Measurements from ENCODE around the gene ANK3.

Gene ANK3

DNA sequence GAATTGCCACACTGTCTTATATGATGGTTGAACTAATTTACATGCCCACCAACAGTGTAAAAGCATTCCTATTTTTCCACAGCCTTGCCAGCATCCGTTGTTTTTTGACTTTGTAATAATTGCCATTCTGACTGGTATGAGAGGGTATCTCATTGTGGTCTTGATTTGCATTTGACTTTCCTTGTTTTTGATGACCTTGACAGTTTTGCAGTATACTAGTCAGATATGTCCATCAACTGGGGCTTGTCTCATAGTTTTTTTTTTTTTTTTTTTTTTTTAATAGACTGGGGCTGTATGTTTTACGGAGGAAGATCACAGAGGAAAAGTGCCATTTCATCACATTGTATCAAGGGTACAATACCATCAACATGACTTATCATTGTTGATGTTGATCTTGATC, 220.6 kb downstream of the ANK3 start:
- DNase-seq: no peak

DNA sequence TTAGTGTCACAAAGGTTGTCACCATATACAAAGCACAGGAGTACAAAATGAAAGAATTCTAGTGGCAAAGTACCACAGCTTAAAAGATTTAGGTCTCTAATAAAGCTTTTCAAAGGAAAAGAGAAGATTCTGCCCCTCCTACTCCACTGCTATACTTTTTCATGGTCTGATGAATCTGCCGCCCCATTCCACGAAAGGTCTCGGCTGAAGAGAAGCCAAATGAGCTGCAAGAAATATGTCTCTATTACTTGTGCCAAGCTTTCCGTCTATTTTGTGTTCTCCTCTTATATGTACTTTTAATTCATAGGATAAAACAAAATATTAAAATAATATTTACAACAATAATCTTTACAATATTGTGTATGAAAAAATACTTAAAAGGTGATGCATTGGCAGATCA, 222.6 kb downstream of the ANK3 start:
- no peak for DNase-seq

- DNase-seq: no peak
These were observed 225.9 kb downstream of the ANK3 start for GRCh38 chr10:60163786-60164185.

- DNase-seq: no peak
These were observed 227.0 kb downstream of the ANK3 start for GRCh38 chr10:60162631-60163030.

DNA sequence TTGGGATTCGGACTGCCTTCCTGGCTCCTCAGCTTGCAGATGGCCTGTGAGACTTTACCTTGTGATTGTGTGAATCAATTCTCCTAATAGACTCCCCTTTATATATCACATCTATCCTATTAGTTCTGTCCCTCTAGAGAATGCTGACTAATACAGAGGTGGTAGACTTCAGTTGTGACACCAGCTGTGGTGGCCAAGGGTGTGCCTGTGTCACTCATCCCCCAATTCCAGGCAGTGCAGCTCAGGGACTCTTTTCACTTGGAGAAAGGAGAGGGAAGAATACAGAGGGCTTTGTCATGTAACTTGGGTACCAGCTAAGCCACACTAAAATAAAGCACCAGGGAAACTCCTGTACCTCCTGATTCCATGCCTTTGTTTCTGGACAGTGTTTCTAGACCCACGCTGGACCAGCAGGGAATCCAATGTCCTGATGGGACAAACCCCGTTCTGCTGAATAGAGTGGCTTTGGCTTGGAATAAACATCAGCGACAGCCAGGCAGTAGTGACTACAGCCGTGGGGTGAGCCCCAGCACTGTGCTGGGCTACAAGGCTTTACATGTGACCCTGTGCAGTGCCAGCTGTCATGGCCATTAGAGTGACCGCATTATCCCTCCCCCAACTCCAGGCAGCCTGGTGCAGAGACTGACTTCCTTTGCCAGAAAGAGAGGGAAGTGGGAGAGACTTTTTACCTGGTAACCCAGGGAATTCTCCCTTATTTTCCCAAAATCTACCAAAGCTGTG, 233.6 kb downstream of the ANK3 start:
- DNase-seq: no peak

DNA sequence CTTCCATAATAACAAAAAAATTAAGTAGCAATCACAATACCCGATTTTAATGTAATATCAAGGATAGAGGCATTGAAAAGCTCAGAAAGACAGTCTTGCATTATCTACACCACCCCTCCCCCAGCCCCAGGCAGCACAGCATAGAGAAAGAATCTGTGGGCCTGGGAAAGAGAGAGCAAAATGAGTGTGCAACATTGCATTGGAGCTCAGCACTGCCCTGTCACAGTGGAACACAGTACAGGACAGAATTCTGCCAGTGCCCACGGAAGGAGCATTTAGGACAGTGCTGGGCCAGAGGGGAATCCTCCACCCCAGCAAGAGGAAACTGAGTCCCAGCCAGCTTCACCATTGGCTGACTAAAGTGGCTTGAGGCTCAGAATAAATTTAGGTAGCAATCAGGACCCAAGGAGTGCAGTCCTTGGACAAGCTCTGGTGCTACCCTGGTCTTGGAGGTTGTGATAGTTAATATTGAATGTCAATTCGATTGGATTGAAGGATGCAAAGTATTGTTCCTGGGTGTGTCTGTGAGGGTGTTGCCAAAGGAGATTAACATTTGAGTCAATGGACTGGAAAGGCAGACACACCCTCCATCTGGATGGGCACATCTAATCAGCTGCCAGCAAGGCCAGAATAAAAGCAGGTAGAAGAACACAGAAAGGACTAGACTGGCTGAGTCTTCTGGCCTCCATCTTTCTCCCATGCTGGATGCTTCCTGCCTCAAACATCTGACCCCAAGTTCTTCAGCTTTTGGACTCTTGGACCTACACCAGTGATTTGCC, 234.4 kb downstream of the ANK3 start:
- no peak for DNase-seq

DNA sequence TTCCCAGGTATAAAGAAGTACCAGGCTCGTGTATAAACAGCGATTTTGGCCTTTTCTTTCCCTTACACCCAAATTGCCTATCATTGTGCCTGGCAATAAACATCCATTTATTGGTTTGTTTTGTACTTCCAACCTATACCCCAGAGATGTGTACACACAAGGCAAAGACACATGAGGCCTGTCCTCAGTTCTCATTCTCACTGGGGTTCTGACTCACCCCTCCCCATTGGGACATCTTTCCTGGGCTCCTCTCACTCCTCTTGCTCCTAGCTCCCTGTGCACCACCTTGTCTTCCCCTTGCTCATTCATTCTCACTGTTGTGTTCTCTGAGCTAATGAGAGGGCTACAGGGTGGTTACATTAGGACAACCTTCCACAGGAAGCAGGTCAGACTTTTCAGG, 240.7 kb downstream of the ANK3 start:
- DNase-seq: no peak

- no peak for DNase-seq
These were observed 241.3 kb downstream of the ANK3 start for GRCh38 chr10:60148266-60148840.

GRCh38 chr10:60147576-60148265, 242.0 kb downstream of the ANK3 start:
- DNase-seq: no peak

- DNase-seq: no peak
These were observed 242.7 kb downstream of the ANK3 start for GRCh38 chr10:60147025-60147424.

- DNase-seq: no peak
These were observed 245.6 kb downstream of the ANK3 start for GRCh38 chr10:60144099-60144498.

- DNase-seq: no peak
These were observed 246.9 kb downstream of the ANK3 start for GRCh38 chr10:60142736-60143135.

GRCh38 chr10:60141896-60142559, 247.6 kb downstream of the ANK3 start:
- DNase-seq: no peak

GRCh38 chr10:60140651-60141632, 248.7 kb downstream of the ANK3 start:
- DNase-seq: no peak

DNA sequence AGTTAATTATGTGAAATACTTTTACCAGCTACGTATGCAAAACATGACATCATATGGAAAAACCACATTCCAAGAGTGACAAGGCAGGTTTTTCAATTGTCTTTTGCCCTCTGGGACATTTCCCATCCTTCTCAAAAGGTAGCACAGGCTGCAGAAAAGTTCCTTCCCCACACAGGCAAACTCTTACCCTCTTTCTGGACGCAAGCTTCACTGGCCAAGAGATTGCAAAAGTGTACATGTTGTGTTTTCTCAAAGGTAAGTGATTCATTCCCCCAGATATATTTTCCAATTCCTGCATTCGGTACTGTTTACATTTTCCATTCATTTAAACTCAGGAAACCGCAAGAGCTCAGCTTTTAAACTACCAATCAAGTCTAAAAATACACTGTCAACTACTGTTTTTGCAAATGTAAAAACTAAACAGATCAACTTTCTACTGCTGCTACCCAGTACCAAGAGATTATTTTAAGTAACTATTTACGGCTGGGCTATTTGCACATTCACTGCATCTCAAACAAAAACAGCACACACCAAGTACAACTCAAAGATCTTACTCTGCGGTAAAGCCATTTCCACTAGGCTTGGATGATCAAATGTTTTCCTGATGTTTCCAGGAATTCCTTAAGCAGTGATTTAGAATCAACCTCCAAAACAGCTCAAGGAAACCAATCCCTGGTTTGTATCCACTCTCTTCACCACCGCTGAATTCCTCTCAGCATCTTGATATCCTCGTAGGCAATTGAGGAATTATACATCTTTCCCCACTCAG, 249.7 kb downstream of the ANK3 start:
- no peak for DNase-seq

- DNase-seq: no peak
These were observed 250.4 kb downstream of the ANK3 start for GRCh38 chr10:60139290-60139689.

GRCh38 chr10:60138842-60139241, 250.8 kb downstream of the ANK3 start:
- DNase-seq: no peak

DNA sequence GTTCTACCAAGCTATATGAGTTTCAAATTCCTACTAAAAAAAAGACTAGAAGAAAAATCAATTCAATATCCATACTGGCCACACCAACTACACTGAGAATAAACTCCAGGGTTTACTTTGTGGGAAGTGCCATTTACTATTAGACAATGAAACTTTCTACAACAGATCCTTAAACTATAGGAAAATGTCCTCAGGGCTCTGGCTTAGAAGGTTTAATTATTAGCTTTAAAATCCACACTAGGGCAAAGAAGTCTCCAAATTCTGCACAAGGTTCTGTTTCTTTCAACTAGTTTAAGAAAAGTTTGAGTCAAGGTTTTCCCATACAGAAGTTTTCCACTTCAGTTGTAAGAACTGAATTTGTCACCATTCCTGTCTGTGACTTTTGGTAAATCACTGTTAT, 251.6 kb downstream of the ANK3 start:
- DNase-seq: no peak

DNA sequence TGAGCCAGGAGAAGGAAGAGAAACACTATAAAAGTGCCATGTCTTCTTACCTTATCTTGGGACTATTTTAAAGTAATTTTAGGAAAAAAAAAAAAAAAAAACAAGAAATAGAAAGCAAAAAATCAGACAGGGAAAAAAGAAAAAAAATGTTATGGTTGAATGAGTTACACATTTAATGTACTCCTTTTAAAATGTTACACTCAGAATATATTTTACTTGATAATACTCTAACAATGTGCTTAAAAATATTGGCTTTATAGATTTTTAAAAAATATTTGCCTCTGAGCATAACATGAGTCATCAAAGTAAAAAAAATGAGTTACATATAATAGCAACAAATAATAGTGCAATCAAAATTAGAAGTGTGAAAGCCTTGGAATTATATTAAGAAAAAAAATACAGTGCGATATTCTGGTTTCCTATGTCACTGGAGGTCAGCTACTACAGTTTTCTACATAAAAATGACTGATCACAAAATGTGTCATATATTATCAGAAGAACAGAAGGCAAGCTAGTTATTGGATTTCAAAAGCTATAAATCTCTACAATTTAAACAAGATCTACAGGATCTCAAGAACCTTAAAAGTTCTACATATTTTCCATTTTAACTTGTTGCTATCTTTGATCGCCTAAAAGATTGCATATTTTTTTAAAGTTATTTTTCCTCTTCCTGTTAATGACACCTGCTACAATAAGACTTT, 252.2 kb downstream of the ANK3 start:
- no peak for DNase-seq

DNA sequence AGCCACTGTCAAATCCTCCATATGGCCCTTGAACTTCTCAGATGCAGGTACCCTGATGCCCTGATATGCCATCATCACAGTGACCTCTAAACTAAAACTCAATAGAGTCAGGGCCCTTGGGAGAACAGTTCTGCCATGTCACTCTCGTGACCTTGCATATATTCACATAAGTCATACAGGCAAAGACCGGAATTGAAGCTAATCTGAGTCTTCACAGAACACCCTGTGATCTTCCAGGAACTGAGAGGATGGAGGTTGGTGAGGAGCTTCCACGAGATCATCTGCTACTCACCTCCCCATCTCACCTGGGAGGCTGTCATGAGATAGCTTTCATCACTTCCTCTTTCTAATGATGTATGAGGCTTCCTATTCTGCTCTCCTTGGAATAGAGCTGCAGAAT, 254.7 kb downstream of the ANK3 start:
- DNase-seq: no peak
